ENCODE measurements around the gene ZNF579. TPM values are rescaled to one million over a fixed set of nuclear protein-coding genes. Genes with fewer than 3 reads are reported as not detected.

ZNF579 gene
- total and polyA plus RNA-seq, 2 of the 13 experiments (the other 11 are each of a cell fraction or from before 2014, with no cell fraction given) = 2.1 to 2.9 TPM

DNA sequence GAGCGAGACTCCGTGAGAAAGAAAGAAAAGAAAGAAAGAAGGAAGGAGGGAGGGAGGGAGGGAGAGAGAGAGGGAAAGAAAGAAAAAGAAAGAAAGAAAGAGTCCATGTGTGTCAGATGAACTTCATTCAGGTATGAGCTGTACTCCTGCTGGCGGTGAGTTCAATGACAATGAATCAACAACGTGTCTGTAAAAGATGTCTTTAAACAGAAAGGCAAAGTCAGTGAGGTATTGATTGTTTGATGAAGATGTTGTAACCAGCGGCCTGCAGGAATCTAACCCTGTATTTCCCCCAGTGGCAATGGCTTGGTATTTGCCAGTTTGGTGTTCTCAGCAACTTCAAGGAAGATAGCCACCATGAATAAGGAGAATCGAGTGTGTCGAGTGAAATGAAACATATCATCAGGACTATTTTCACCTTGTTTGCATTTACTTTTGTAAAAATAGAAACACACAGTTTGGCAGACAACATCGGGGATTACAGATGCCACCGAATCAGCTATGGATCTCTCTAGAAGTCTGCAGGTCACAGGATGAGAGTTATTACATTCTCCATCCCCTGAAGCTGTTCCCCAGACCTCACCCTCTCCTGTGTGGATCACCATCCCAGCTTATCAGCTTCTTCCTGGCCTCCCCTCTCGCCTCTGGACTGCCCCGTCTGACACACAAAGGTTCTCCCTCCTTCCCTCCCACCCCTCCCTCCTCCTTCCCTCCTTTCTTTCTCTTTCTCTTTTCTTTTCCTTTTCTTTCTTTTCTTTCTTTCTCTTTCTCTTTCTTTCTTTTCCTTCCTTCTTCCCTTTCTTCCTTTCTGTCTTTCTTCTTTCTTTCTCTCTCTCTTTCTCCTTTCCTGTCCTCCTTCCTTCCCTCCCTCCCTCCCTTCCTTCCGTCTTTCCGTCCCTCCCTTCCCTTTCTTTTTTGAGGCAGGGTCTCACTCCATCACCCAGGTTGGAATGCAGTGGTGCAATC, 27.1 kb downstream of the ZNF579 start (continued):
- TF ChIP-seq AFF4 (CRISPR knock-in tag; IDR thresholded peaks at IDR 0.05) (no peak), ZIK1 (CRISPR knock-in tag; IDR thresholded peaks at IDR 0.05; ENCODE audit: borderline replicate concordance, low read depth) (no peak), ATF1 (CRISPR knock-in tag; IDR thresholded peaks at IDR 0.05) (no peak), PITX1 (CRISPR knock-in tag; IDR thresholded peaks at IDR 0.05) (no peak), ZNF33B (CRISPR knock-in tag; IDR thresholded peaks at IDR 0.05) (no peak), CHD4 (IDR thresholded peaks at IDR 0.05; ENCODE audit: borderline replicate concordance, low read length) (no peak), ZNF780A (CRISPR knock-in tag; IDR thresholded peaks at IDR 0.05) (no peak), HNRNPK (IDR thresholded peaks at IDR 0.05; ENCODE audit: low read depth, low read length, poor library complexity, severe bottlenecking) (peak; percentile 64), DR1 (CRISPR knock-in tag; IDR thresholded peaks at IDR 0.05) (no peak), MLXIP (CRISPR knock-in tag; IDR thresholded peaks at IDR 0.05; ENCODE audit: borderline replicate concordance) (no peak), ZNF263 (CRISPR knock-in tag; IDR thresholded peaks at IDR 0.05) (no peak)
- TF ChIP-seq, protein P1, sequence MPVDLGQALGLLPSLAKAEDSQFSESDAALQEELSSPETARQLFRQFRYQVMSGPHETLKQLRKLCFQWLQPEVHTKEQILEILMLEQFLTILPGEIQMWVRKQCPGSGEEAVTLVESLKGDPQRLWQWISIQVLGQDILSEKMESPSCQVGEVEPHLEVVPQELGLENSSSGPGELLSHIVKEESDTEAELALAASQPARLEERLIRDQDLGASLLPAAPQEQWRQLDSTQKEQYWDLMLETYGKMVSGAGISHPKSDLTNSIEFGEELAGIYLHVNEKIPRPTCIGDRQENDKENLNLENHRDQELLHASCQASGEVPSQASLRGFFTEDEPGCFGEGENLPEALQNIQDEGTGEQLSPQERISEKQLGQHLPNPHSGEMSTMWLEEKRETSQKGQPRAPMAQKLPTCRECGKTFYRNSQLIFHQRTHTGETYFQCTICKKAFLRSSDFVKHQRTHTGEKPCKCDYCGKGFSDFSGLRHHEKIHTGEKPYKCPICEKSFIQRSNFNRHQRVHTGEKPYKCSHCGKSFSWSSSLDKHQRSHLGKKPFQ (CRISPR knock-in tag; IDR thresholded peaks at IDR 0.05; ENCODE audit: insufficient replicate concordance) = no peak
- TF ChIP-seq, protein P2, sequence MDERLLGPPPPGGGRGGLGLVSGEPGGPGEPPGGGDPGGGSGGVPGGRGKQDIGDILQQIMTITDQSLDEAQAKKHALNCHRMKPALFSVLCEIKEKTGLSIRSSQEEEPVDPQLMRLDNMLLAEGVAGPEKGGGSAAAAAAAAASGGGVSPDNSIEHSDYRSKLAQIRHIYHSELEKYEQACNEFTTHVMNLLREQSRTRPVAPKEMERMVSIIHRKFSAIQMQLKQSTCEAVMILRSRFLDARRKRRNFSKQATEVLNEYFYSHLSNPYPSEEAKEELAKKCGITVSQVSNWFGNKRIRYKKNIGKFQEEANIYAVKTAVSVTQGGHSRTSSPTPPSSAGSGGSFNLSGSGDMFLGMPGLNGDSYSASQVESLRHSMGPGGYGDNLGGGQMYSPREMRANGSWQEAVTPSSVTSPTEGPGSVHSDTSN (CRISPR knock-in tag; IDR thresholded peaks at IDR 0.05) = no peak
- TF ChIP-seq, protein P3, sequence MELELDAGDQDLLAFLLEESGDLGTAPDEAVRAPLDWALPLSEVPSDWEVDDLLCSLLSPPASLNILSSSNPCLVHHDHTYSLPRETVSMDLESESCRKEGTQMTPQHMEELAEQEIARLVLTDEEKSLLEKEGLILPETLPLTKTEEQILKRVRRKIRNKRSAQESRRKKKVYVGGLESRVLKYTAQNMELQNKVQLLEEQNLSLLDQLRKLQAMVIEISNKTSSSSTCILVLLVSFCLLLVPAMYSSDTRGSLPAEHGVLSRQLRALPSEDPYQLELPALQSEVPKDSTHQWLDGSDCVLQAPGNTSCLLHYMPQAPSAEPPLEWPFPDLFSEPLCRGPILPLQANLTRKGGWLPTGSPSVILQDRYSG (CRISPR knock-in tag; IDR thresholded peaks at IDR 0.05) = no peak
